Loucy (cell line): ENCODE measurements around the gene VILL.

Experiments
- CTCF ChIP-seq: fragments of 200-600 bp; sonication (generic); conservative IDR thresholded peaks from 2 replicates; pipeline ENCODE4 v1.5.1; 2014; ENCODE audit warnings: mild to moderate bottlenecking, antibody characterized with exemption, low read length
- EZH2phosphoT487 ChIP-seq: fragments of 200-600 bp; IDR thresholded peaks from 2 replicates; pipeline ENCODE4 v1.6.1; 2018; ENCODE audit warnings: antibody characterized with exemption, mild to moderate bottlenecking, moderate library complexity, borderline replicate concordance

GRCh38 chr3:38032328-38032865 is 41.8 kb downstream of the VILL start:
- TF ChIP-seq CTCF (no peak), EZH2phosphoT487 (no peak)
